Activated T-helper 17 cell treated with anti-CD3 and anti-CD28 coated beads, Interleukin-2, amount 50 U/mL, for 72 hours (primary cell): ENCODE data around the gene INPP5J. TPM values are rescaled to one million over a fixed set of nuclear protein-coding genes. Genes with fewer than 3 reads are reported as not detected.
"Not testable (repeated sequence)": the region's sequence is repeated elsewhere in the genome, so short reads cannot be mapped to it uniquely, and the experiment has no call there.

ENCODE experiments used
- ATAC-seq: fragments of 150-1000 bp; cut with Tn5 transposase; replicated peaks from 2 replicates; pipeline ENCODE4 v1.10.0; 2021; ENCODE audit warnings: mild to moderate bottlenecking, moderate library complexity
- H3K27ac Mint-ChIP-seq: one replicate; pipeline ENCODE4 v1.8.0; 2022; ENCODE audit warnings: mixed read lengths
- H3K27me3 Mint-ChIP-seq: one replicate; pipeline ENCODE4 v1.8.0; 2022; ENCODE audit warnings: mixed read lengths
- H3K36me3 Mint-ChIP-seq: one replicate; pipeline ENCODE4 v1.8.0; 2022; ENCODE audit warnings: low read depth, mild to moderate bottlenecking, mixed read lengths
- H3K4me1 Mint-ChIP-seq: one replicate; pipeline ENCODE4 v1.8.0; 2022; ENCODE audit warnings: mixed read lengths
- H3K4me3 Mint-ChIP-seq: one replicate; pipeline ENCODE4 v1.8.0; 2022; ENCODE audit warnings: mild to moderate bottlenecking, mixed read lengths
- H3K9me3 Mint-ChIP-seq: one replicate; pipeline ENCODE4 v1.8.0; 2022; ENCODE audit warnings: mixed read lengths
- total RNA-seq, 2 donors: library from RNA; stranded (reverse); gene quantifications; one replicate each; pipeline ENCODE4 v1.2.3, GENCODE V29; 2022

The INPP5J gene
- total RNA-seq, 2 donors from 2014 or later = 0.09 to 0.34 TPM

DNA sequence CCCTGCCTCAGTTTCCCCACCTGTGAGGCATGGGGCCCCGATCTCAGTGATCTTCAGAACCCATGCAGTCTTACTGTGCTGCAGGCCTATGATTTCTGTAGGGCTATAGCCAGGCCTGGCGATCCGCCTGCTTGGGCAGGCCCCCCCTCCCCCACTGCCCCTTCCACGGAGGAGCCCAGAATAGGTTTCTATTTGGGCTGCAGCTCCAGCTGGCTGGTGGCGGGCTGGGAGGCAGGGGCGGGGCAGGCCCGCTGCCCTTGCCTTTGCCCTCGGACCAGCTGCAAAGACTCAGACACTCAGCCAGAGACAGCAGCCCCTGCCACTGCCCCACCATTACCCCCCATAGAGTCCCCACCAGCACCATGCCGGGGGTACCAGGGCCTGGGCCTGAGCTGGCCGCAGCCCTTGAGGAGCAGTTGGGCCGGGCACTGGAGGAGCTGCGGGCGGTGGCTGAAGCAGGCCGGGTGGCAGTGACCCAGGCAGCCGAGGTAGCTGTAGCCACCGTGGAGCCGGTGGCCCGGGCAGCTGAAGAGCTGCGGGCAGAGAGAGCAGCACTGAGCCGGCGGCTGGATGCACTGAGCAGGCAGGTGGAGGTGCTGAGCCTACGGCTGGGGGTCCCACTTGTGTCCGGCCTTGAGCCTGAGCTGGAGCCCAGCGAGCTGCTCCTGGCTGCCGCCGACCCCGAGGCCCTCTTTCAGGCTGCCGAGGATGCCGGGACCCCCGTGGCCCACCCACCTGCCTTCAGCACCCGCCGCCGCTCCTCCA is 29.5 kb upstream of the INPP5J start:
- Mint-ChIP-seq H3K9me3 (no peaks in the 10 kb centered on the region), H3K27me3 (no peaks in the 10 kb centered on the region), H3K4me3 (no peak overlapping the region), H3K27ac (no peak overlapping the region), H3K36me3 (no peaks in the 10 kb centered on the region), H3K4me1 (no peaks in the 10 kb centered on the region)
- ATAC-seq = no peak

- H3K27ac Mint-ChIP-seq = no peak overlapping the region
- ATAC-seq = no peak
- H3K4me3 Mint-ChIP-seq = no peak overlapping the region
- no peaks in the 10 kb centered on the region for H3K27me3 Mint-ChIP-seq
- H3K4me1 Mint-ChIP-seq = no peaks in the 10 kb centered on the region
- H3K9me3 Mint-ChIP-seq = no peaks in the 10 kb centered on the region
- H3K36me3 Mint-ChIP-seq = no peaks in the 10 kb centered on the region
Observed at GRCh38 chr22:31094021-31094551, 28.7 kb upstream of the INPP5J start.

DNA sequence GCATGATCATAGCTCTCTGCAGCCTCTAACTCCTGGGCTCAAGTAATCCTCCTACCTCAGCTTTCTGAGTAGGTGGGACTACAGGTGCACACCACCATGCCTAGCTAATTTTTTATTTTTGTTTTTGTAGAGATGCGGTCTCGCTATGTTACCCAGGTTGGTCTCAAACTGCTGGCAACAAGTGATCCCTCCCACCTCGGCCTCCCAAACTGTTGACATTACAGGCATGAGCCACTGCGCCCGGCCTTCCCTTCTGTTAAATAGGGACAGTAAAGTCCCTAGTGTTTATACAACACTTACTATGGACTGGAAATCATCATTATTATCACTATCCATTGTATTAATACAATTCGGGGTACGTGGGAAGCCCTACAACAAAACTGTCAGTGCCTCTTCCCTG is 28.0 kb upstream of the INPP5J start:
- Mint-ChIP-seq H3K9me3 (no peaks in the 10 kb centered on the region), H3K27me3 (no peaks in the 10 kb centered on the region), H3K27ac (no peak overlapping the region), H3K4me1 (no peaks in the 10 kb centered on the region), H3K4me3 (no peak overlapping the region), H3K36me3 (no peaks in the 10 kb centered on the region)
- no peak for ATAC-seq

- Mint-ChIP-seq H3K9me3 (no peaks in the 10 kb centered on the region), H3K4me1 (no peaks in the 10 kb centered on the region), H3K27me3 (no peaks in the 10 kb centered on the region), H3K4me3 (no peak overlapping the region), H3K36me3 (no peaks in the 10 kb centered on the region), H3K27ac (no peak overlapping the region)
- ATAC-seq = no peak
Observed at GRCh38 chr22:31095637-31096249, 27.0 kb upstream of the INPP5J start.

DNA sequence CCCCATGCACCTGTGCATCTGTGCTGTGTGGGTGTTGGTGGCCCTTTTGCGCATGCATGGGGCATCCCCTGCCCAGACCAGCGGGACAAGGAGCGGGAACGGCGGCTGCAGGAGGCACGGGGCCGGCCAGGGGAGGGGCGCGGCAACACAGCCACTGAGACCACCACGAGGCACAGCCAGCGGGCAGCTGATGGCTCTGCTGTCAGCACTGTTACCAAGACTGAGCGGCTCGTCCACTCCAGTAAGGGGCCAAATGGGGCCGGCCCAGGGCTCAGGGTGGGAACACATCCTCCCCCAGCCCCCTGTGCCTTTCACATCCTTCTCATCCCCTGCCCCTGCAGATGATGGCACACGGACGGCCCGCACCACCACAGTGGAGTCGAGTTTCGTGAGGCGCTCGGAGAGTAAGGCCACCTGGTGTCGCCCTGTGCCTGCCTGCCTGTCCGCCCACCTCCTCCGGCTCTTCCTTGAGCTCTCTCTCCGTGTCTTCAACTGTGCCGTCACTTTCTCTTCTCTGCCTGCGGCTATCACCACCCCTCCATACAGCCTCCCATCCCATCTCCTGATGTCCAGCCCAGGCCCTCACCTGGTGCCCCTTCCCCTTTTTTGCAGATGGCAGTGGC is 26.0 kb upstream of the INPP5J start:
- Mint-ChIP-seq H3K9me3 (no peaks in the 10 kb centered on the region), H3K36me3 (no peaks in the 10 kb centered on the region), H3K4me3 (no peak overlapping the region), H3K27me3 (no peaks in the 10 kb centered on the region), H3K27ac (no peak overlapping the region), H3K4me1 (no peaks in the 10 kb centered on the region)
- ATAC-seq = no peak

GRCh38 chr22:31097539-31097938 is 25.2 kb upstream of the INPP5J start:
- H3K9me3 Mint-ChIP-seq, H3K4me1 Mint-ChIP-seq, H3K36me3 Mint-ChIP-seq, ATAC-seq, H3K27ac Mint-ChIP-seq, H3K4me3 Mint-ChIP-seq, H3K27me3 Mint-ChIP-seq: not testable (repeated sequence)

DNA sequence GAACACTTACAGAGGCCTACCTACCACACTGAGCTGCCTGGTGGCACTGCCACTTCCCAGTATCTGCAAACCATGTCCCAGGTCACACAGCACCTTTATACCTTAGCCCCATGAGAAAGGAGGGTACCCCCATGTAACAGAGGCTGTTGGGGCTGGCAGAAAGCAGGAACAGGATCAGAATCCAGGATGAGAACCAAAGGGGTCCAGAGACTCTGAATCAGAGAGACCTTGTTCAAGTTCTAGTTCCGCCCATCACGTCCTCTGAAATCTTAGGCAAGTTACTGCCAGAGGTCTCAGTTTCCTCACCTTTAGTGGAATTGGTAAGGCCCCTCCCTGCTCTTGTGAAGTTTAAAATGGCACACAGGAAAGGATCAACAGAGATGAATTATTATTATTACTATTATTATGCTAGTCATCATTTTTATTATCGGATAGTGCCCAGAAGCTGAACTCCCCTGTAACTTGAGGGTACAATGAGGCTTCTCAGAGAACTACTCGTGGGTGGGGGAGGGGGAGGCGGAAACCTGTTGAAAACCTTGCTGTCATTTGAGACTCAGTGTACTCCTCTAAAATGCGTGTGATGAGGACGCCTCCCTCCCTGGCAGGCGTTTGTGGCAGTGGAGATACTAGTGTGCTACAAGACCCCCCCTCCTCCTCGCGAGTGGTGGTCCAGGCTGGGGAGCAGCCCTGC is 24.7 kb upstream of the INPP5J start:
- Mint-ChIP-seq H3K36me3 (no peaks in the 10 kb centered on the region), H3K9me3 (no peaks in the 10 kb centered on the region)

GRCh38 chr22:31098632-31099110 is 24.1 kb upstream of the INPP5J start:
- no peak overlapping the region for H3K27ac Mint-ChIP-seq
- no peak overlapping the region for H3K4me3 Mint-ChIP-seq
- H3K36me3 Mint-ChIP-seq = no peaks in the 10 kb centered on the region
- no peaks in the 10 kb centered on the region for H3K4me1 Mint-ChIP-seq
- no peaks in the 10 kb centered on the region for H3K27me3 Mint-ChIP-seq
- ATAC-seq = no peak
- no peaks in the 10 kb centered on the region for H3K9me3 Mint-ChIP-seq

More for the DNA sequence above, 24.7 kb upstream of the INPP5J start:
- no peak overlapping the region for H3K4me3 Mint-ChIP-seq
- no peaks in the 10 kb centered on the region for H3K4me1 Mint-ChIP-seq
- no peaks in the 10 kb centered on the region for H3K27me3 Mint-ChIP-seq
- H3K27ac Mint-ChIP-seq = no peak overlapping the region
- no peak for ATAC-seq

- ATAC-seq = no peak
- H3K4me3 Mint-ChIP-seq = no peak overlapping the region
- no peaks in the 10 kb centered on the region for H3K27me3 Mint-ChIP-seq
- H3K36me3 Mint-ChIP-seq = no peaks in the 10 kb centered on the region
- no peaks in the 10 kb centered on the region for H3K4me1 Mint-ChIP-seq
- H3K27ac Mint-ChIP-seq = no peak overlapping the region
- H3K9me3 Mint-ChIP-seq = no peaks in the 10 kb centered on the region
Observed at GRCh38 chr22:31099386-31099785, 23.4 kb upstream of the INPP5J start.

DNA sequence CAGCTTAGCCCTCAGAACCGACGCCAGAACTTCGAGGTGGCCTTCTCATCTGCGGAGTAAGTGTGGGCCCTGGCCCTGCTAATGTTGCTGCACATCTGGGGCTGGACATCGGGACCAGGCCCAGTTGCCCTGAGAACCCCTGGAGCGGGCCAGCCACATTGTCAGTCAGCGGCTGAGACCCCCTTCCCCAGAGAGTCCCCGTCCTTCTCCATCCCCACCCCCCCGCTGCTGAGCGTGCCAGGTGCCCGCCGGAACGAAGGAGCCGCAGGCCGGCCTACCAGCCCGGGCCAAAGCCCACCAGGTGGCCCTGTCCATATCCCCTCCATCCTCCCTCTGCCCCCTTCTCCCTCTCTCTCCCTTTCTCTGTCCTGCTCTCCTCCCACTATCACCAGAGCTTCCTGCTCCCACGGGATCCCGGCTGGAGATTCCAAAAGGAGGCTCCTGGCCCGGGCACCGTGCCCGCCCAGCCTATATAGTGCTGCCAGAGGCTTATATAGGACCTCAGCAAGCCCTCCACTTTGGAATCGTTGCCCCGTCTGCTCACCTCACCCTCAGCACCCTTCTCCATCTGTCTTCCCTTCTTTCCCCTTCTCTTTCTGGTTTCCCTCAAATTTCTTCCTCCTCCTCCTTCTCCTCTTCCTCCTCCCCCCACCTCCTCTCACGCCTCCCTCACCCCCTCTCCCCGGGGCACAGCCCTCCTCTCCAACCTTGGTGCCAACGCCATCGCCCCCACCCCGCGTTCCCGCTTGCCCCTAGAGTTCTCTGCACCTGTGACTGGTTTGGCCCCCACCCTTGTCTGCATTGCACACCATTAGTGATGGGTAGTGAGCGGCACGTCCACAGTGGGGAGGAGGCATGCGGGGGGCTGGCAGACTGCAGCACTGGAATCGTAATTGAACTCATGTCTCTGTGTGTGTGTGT is 22.7 kb upstream of the INPP5J start:
- ATAC-seq = no peak
- no peaks in the 10 kb centered on the region for H3K4me1 Mint-ChIP-seq
- no peak overlapping the region for H3K27ac Mint-ChIP-seq
- H3K4me3 Mint-ChIP-seq = no peak overlapping the region
- no peaks in the 10 kb centered on the region for H3K36me3 Mint-ChIP-seq
- H3K9me3 Mint-ChIP-seq = no peaks in the 10 kb centered on the region
- no peaks in the 10 kb centered on the region for H3K27me3 Mint-ChIP-seq

DNA sequence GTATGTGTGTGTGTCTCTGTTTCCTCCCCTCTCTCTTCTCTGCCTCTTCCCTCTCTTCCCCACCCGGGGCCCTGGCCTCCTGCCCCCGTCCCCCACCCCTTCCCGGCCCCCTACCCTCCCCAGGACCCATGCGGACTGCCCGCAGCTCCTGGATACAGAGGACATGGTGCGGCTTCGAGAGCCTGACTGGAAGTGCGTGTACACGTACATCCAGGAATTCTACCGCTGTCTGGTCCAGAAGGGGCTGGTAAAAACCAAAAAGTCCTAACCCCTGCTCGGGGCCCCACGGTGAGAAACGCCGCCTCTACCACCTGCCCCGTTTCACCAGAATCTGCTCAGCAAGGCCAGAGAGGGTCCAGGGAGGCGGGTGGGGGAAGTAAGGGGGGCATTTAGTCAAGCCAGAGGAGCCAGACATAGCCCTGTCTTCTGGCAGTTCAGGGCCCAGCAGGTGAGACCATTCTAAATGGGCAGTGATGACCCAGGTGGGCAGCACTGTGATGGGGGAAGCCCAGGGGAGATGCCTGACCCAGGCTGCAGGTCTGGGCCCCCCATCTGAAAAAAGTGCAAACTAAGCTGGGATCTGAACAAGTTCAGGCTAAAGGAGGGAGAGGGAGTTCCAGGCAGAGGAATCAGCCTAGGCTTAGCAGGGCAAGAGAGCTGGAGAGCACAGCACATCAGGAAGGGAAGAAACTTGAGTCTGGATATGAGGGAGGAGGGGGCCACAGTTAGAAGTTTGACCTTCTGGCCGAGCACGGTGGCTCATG is 21.8 kb upstream of the INPP5J start:
- Mint-ChIP-seq H3K27me3 (no peaks in the 10 kb centered on the region), H3K36me3 (no peaks in the 10 kb centered on the region), H3K4me1 (no peaks in the 10 kb centered on the region), H3K9me3 (no peaks in the 10 kb centered on the region), H3K27ac (peak overlapping the region; percentile 35), H3K4me3 (no peak overlapping the region)
- ATAC-seq = no peak

- Mint-ChIP-seq H3K4me3 (no peak overlapping the region), H3K9me3 (no peaks in the 10 kb centered on the region), H3K27ac (no peak overlapping the region), H3K27me3 (no peaks in the 10 kb centered on the region), H3K4me1 (peaks cover 1% of the 10 kb centered on the region), H3K36me3 (no peaks in the 10 kb centered on the region)
- ATAC-seq = no peak
Observed at GRCh38 chr22:31102441-31103081, 20.2 kb upstream of the INPP5J start.

DNA sequence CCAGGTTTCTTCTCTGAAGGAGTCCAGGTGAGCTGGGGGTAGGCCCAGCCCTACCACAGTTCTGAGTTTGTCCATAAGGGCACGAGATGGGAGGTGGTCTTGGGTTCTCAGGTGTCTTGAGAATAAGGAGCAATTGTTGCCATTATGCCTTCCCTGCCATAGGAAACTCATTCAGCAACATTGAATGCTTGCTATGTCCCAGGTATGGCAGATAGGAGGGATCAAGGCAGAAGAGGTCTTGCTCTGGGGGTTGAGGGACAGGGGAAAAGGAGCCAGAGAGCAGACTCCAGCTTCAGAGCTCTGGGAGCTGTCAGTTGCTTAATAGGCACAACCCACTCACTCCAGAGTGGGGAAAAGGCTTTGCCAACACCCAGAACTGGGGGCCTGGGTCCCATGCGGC is 19.7 kb upstream of the INPP5J start:
- no peaks in the 10 kb centered on the region for H3K27me3 Mint-ChIP-seq
- H3K4me3 Mint-ChIP-seq = no peak overlapping the region
- H3K36me3 Mint-ChIP-seq = no peaks in the 10 kb centered on the region
- no peaks in the 10 kb centered on the region for H3K9me3 Mint-ChIP-seq
- peaks cover 6% of the 10 kb centered on the region for H3K4me1 Mint-ChIP-seq
- no peak for ATAC-seq
- no peak overlapping the region for H3K27ac Mint-ChIP-seq
